Occipital lobe (tissue), 2 donors: Measurements from ENCODE around the gene SYCE3. TPM values are rescaled to one million over a fixed set of nuclear protein-coding genes. Genes with fewer than 3 reads are reported as not detected.
"Not testable (repeated sequence)": the region's sequence is repeated elsewhere in the genome, so short reads cannot be mapped to it uniquely, and the experiment has no call there.

ENCODE experiments used
- DNase-seq: peaks from one replicate; lab custom pipeline; 2025; lab: John Stamatoyannopoulos, UW
- total RNA-seq: library from RNA; depleted of rRNA; stranded (reverse); fragments of >200 nt; gene quantifications from one replicate; pipeline ENCODE4 v1.2.3, GENCODE V29; 2014

Gene SYCE3
- not detected for total RNA-seq

- DNase-seq: peak; percentile 92
Observed at GRCh38 chr22:50562523-50563412, at the start of gene SYCE3. SYCE3 (minus strand) TSS chr22:50562919; CDS start chr22:50556405, 6,514 bp downstream.

- no peak for DNase-seq
Observed at GRCh38 chr22:50612168-50612527, 49.4 kb upstream of the SYCE3 start.

- DNase-seq: no peak
Observed at GRCh38 chr22:50611341-50612060, 48.8 kb upstream of the SYCE3 start.

GRCh38 chr22:50610581-50610980 is 47.9 kb upstream of the SYCE3 start:
- DNase-seq: no peak

GRCh38 chr22:50610041-50610451 is 47.3 kb upstream of the SYCE3 start:
- no peak for DNase-seq

GRCh38 chr22:50609599-50609998 is 46.9 kb upstream of the SYCE3 start:
- no peak for DNase-seq

DNA sequence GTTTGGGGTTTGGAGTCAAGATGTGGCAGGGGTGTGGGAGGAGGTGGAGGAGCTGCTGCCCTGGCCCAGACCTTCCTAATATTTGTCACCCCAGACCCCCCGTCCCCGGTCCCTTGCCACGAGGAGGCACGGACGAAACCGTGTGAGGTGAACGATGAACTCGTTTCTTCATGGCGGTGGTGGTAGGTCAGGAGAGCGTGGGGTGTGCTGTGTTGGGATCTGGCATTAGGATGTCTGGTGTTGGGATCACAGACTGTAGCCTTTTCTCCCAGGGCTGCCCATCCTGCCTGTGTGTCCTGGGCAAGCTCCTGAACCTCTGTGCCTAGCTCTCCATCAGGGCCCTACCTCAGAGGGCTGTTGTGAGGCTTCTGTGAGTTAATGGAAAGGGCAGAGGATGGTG is 46.3 kb upstream of the SYCE3 start:
- no peak for DNase-seq

GRCh38 chr22:50608058-50608840 is 45.5 kb upstream of the SYCE3 start:
- DNase-seq: not testable (repeated sequence)

GRCh38 chr22:50607659-50608020 is 44.9 kb upstream of the SYCE3 start:
- DNase-seq: no peak

DNA sequence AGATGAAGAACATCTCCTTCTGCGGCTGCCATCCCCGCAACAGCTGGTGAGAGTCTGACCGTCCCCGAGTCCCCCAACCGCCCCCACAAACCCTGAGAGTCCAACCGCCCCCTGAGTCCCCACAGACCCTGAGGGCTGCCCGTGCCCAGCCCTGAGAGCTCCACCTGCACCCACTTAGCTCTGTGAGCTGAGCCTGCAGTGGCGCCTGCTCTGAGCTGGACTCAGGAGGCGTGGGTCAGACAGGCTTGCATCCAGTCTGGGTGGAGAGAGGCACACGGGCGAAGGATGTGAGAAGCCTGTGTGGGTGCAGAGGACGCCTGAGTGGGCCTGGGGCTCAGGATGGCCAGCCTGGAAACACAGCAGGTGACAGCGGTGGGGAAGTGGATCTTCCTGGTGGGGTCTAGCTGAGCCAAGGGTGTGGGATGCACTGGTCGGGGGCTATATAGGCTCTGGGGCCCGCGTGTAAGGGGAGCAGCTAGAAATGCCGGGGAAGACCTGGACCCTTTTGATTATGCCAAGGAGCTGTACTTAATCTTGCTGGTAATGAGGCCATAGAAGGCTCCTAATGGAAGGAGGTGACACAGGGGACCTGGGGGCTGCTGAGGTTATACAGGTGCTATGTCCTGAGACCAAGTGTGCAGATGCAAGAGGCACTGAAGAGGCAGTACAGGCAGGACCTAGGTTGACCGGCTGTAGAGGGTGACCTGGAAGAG is 44.4 kb upstream of the SYCE3 start:
- DNase-seq: no peak

DNA sequence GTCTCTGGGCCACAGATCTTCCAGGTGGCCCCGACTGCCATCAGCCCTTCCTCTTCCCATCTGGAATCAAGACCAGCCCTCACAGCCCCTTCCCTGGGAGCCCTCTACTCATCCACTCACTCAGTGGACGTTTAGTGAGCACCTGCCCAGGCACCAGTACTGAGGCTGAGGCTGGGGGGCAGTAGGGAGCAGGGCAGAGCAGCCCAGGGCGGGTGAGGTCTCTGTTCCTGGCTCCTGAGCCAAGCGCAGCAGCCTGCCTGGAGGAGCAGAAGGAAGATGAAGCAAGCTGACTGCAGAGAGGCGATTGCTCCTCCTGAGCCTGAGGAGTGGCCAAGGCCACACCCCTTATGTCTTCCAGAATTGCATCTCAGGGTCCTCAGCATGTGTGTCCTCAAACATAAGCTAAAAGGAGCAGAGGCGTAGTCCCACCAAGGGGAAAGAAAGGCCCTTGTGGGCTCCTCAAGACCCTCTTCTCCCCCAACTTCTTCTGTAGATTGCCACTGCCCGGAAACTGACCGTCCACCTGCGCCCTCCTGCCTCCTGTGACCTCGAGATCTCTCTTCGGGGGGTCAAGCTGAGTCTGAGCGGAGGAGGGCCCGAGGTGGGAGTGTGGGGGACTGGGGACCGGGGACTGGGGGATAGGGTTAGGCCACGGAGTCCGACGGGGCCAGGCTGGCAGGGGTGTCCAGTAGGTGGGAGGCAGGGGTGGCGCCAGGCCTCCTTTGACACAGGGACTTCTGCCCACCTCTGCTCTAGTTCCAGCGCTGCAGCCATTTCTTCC is 43.6 kb upstream of the SYCE3 start:
- DNase-seq: no peak

- no peak for DNase-seq
Observed at GRCh38 chr22:50605613-50606074, 42.9 kb upstream of the SYCE3 start.

DNA sequence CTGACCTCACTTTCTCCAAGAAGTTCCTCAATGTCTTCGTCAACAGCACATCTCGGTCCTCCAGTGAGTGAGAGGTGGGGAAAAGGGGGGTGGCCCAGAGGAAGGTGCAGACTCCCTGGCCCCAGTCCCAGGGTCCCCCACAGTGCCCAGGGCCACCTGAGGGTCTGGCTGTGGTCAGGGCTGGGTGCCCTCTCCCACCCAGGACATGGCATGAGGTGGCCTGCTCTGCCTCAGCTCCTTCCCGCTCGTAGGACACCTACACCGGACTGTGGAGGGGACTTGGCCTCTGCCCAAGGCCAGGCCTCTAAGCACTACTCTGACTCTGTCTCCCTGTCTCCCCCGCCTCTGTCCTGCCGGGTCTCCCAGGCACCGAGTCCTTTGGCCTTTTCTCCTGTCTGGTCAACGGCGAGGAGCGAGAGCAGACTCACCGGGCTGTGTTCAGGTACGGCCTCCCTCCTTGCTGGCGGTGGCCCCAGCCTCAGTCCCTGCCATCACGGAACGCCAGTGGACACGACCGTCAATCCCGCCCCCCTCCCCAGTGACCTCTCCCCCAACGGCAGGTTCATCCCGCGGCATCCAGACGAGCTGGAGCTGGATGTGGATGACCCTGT is 42.4 kb upstream of the SYCE3 start:
- no peak for DNase-seq

DNA sequence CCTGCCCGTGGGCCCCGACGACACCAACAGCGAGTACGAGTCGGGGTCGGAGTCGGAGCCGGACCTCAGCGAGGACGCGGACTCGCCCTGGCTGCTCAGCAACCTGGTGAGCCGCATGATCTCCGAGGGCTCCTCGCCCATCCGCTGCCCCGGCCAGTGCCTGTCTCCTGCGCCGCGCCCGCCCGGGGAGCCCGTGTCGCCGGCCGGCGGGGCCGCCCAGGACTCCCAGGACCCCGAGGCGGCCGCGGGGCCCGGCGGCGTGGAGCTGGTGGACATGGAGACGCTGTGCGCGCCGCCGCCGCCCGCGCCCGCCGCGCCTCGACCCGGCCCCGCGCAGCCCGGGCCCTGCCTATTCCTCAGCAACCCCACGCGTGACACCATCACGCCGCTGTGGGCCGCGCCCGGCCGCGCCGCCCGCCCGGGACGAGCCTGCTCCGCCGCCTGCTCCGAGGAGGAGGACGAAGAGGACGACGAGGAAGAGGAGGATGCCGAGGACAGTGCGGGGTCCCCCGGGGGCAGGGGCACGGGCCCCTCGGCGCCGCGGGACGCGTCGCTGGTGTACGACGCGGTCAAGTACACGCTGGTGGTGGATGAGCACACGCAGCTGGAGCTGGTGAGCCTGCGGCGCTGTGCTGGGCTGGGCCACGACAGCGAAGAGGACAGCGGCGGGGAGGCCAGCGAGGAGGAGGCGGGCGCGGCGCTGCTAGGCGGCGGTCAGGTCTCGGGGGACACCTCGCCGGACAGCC is 41.7 kb upstream of the SYCE3 start:
- DNase-seq: no peak

GRCh38 chr22:50603511-50604255 is 41.0 kb upstream of the SYCE3 start:
- no peak for DNase-seq

DNA sequence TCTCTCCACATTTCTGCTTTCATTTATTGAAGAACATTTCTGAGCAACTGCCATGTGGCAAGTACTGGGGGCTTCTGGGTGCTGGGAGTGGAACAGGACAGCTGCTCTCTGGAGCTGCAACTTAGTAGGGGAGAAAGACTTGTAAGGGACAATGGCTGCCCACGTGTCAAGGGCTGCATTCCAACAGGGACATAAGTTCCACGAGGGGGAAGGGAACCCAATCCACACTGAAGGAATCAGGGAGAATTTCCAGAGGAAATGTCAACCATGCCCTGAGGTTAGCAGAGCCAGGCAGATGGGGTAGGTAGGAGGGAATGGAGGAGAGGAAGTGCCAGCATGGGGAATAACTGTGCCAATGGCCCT is 39.6 kb upstream of the SYCE3 start:
- DNase-seq: no peak

GRCh38 chr22:50601669-50602337 is 39.1 kb upstream of the SYCE3 start:
- no peak for DNase-seq
